SU-DHL-6 (cell line): ENCODE results near the gene STKLD1.

Experiments
- CTCF ChIP-seq: fragments of 200-600 bp; sonication (generic); IDR thresholded peaks from one replicate; pipeline ENCODE4 v1.5.1; 2017; ENCODE audit warnings: antibody characterized with exemption, mild to moderate bottlenecking, low read length, moderate library complexity; ENCODE audit not compliant: insufficient read depth, poor library complexity, severe bottlenecking
- EZH2phosphoT487 ChIP-seq: fragments of 200-600 bp; sonication (generic), shearing (Covaris generic); conservative IDR thresholded peaks from 2 replicates; pipeline ENCODE4 v1.6.1; 2018; ENCODE audit warnings: mild to moderate bottlenecking, antibody characterized with exemption, low read length, moderate library complexity, mixed read lengths

- TF ChIP-seq CTCF (no peak), EZH2phosphoT487 (no peak)
Observed at GRCh38 chr9:133340256-133340655, 35.9 kb upstream of the STKLD1 start.
